ENCODE measurements around the gene TNFRSF4. TPM values are rescaled to one million over a fixed set of nuclear protein-coding genes. Genes with fewer than 3 reads are reported as not detected.

Gene TNFRSF4
- total and polyA plus RNA-seq, 2 of the 8 experiments (the other 6 are each of a cell fraction or from before 2014, with no cell fraction given) = 0.06 TPM; not detected in 1

GRCh38 chr1:1239614-1240347 lies 25.8 kb upstream of the TNFRSF4 start:
- TF ChIP-seq RBBP5 (IDR thresholded peaks at IDR 0.05; ENCODE audit: borderline replicate concordance, low read depth, low read length) (no peak), POLR2A (IDR thresholded peaks at IDR 0.05; ENCODE audit: control extremely low read depth in 1 of 2, low read depth in 2 of 2, low read length in 2 of 2) (0 out of 3 replicates have a peak, but pooled peaks of 1 of the 2 experiments have one; percentile 37)
- H3K27ac ChIP-seq (ENCODE audit: low read depth, low read length) = no peak overlapping the region
- H4K20me1 ChIP-seq (replicated peaks in 1 of 2; ENCODE audit: control insufficient read depth in 1 of 2, insufficient read depth in 2 of 2, low read length in 2 of 2) = peaks cover 4 to 9% of the 10 kb centered on the region in 2 experiments
- H3K4me1 ChIP-seq (replicated peaks in 1 of 4; ENCODE audit: control insufficient read depth in 3 of 4, insufficient read depth in 4 of 4, low read length in 3 of 4) = peaks cover 0 to 6% (median 2%) of the 10 kb centered on the region in 4 experiments; a peak in 2 of 7 replicates
- 89% methylated on average over 16 of the region's 30 CpGs; no CpG with 5 or more reads in 1 of the 2 experiments for WGBS, 2 experiments (ENCODE audit: extremely low coverage in 1 of 2, insufficient coverage in 1 of 2, insufficient read length in 1 of 2, insufficient replicate concordance in 2 of 2, low coverage in 1 of 2, low lambda C conversion rate in 2 of 2, missing lambda C conversion rate in 1 of 2)
- H3K9ac ChIP-seq (replicated peaks in 1 of 4; ENCODE audit: extremely low read depth in 1 of 4, low read depth in 3 of 4, low read length in 3 of 4) = no peak overlapping the region
- H2BK5ac ChIP-seq (ENCODE audit: low read depth, low read length) = no peak overlapping the region
- H3K23me2 ChIP-seq (ENCODE audit: low read depth, low read length) = no peaks in the 10 kb centered on the region
- no peak overlapping the region for H2BK20ac ChIP-seq (ENCODE audit: low read length)
- no peaks in the 10 kb centered on the region; a peak in 2 of 7 replicates for H3K27me3 ChIP-seq (replicated peaks in 1 of 4; ENCODE audit: control insufficient read depth in 3 of 4, extremely low read depth in 1 of 4, insufficient read depth in 3 of 4, low read length in 3 of 4)
- no peak overlapping the region for H3K23ac ChIP-seq (ENCODE audit: insufficient read length)
- H2BK15ac ChIP-seq (ENCODE audit: low read length) = no peak overlapping the region
- H4K5ac ChIP-seq (ENCODE audit: insufficient read length, low read depth, low read length) = no peak overlapping the region
- no peak overlapping the region for H2BK120ac ChIP-seq (replicated peaks; ENCODE audit: low read depth, low read length)
- CTCF ChIA-PET (ENCODE audit: partially characterized antibody) = interaction anchor here (0.8 to 1.4 kb wide), 9 partner anchors 9 to 117 kb away, joined by 3 to 5 read pairs (median 3); no protein-coding TSS in a partner anchor
- H2AK5ac ChIP-seq (ENCODE audit: low read depth, low read length) = no peak overlapping the region
- H3K14ac ChIP-seq (ENCODE audit: insufficient read length) = no peak overlapping the region
- H3K36me3 ChIP-seq (ENCODE audit: control insufficient read depth in 2 of 4, insufficient read depth in 4 of 4, low read length in 3 of 4) = no peaks in the 10 kb centered on the region
- H3K4ac ChIP-seq (replicated peaks; ENCODE audit: insufficient read length, low read depth, low read length) = no peak overlapping the region
- no peaks in the 10 kb centered on the region for H3K79me1 ChIP-seq (ENCODE audit: low read depth, low read length)
- H2BK12ac ChIP-seq (ENCODE audit: low read depth, low read length) = no peak overlapping the region
- H4K8ac ChIP-seq (ENCODE audit: extremely low read depth, insufficient read depth, low read length) = no peak overlapping the region
- H4K91ac ChIP-seq (replicated peaks; ENCODE audit: insufficient read length, low read length) = no peak overlapping the region
- H3K18ac ChIP-seq (ENCODE audit: extremely low read depth, low read length) = no peak overlapping the region
- no peak overlapping the region for H3K4me3 ChIP-seq (ENCODE audit: extremely low read depth in 1 of 4, insufficient read depth in 2 of 4, low read depth in 3 of 4, low read length in 4 of 4)
- H2AFZ ChIP-seq (ENCODE audit: low read length) = no peak overlapping the region
- no peak overlapping the region for H3K56ac ChIP-seq (replicated peaks; ENCODE audit: insufficient read length, low read depth, low read length)
- no peak for DNase-seq (ENCODE audit: low read depth in 1 of 2, low spot score in 2 of 2)
- FAIRE-seq = no peak
- POLR2A ChIA-PET (ENCODE audit: partially characterized antibody) = interaction anchor here (0.9 to 1.3 kb wide), 4 partner anchors 9 to 160 kb away, joined by 3 to 8 read pairs (median 6); no protein-coding TSS in a partner anchor
- H3K4me2 ChIP-seq (ENCODE audit: insufficient read depth in 1 of 2, low read depth in 2 of 2, low read length in 2 of 2) = no peak overlapping the region
- no peaks in the 10 kb centered on the region for H3K79me2 ChIP-seq (ENCODE audit: control insufficient read depth in 1 of 2, insufficient read depth in 2 of 2, low read length in 2 of 2)
- no peaks in the 10 kb centered on the region for H3K9me3 ChIP-seq (ENCODE audit: insufficient read depth in 2 of 2, low read depth in 1 of 2, low read length in 1 of 2)
